Naive B cell (primary cell): ENCODE results near the gene MFAP3L. TPM values are rescaled to one million over a fixed set of nuclear protein-coding genes. Genes with fewer than 3 reads are reported as not detected.
"Not testable (repeated sequence)": the region's sequence is repeated elsewhere in the genome, so short reads cannot be mapped to it uniquely, and the experiment has no call there.

Source experiments
- ATAC-seq, 2 donors: fragments of 150-1000 bp; cut with Tn5 transposase; 2 replicates each; pipeline ENCODE4 v1.10.0; 2021; ENCODE audit warnings: low read depth in 2 of 2, mild to moderate bottlenecking in 2 of 2, moderate library complexity in 2 of 2
- DNase-seq: peaks from one replicate; pipeline ENCODE4 v3.0.0; 2022
- H3K27ac Mint-ChIP-seq, 6 donors: one replicate each; pipeline ENCODE4 v1.8.0; 2020 to 2022; ENCODE audit warnings: mild to moderate bottlenecking in 6 of 6, mixed read lengths in 6 of 6, moderate library complexity in 5 of 6, inconsistent platforms in 2 of 6
- H3K27me3 Mint-ChIP-seq, 3 donors: one replicate each; pipeline ENCODE4 v1.8.0; 2021 to 2022; ENCODE audit warnings: mixed read lengths in 3 of 3, mild to moderate bottlenecking in 1 of 3
- H3K36me3 Mint-ChIP-seq, 2 donors: one replicate each; pipeline ENCODE4 v1.8.0; 2020 to 2022; ENCODE audit warnings: mixed read lengths in 2 of 2, inconsistent platforms in 1 of 2, mild to moderate bottlenecking in 1 of 2
- H3K4me1 Mint-ChIP-seq, 3 donors: one replicate each; pipeline ENCODE4 v1.8.0; 2020 to 2022; ENCODE audit warnings: mixed read lengths in 3 of 3, inconsistent platforms in 1 of 3, mild to moderate bottlenecking in 1 of 3, moderate library complexity in 1 of 3
- H3K4me3 Mint-ChIP-seq, 8 donors: one replicate each; pipeline ENCODE4 v1.8.0; 2020 to 2022; ENCODE audit warnings: mild to moderate bottlenecking in 8 of 8, mixed read lengths in 8 of 8, moderate library complexity in 8 of 8, inconsistent platforms in 2 of 8
- H3K9me3 Mint-ChIP-seq, 7 donors: one replicate each; pipeline ENCODE4 v1.8.0; 2020 to 2022; ENCODE audit warnings: mixed read lengths in 7 of 7, mild to moderate bottlenecking in 5 of 7, inconsistent platforms in 2 of 7, moderate library complexity in 1 of 7
- polyA plus RNA-seq, 6 donors: library from polyadenylated mRNA; unstranded; fragments of 300-500 nt; fragmentation: Illumina TruSeq; gene quantifications; one replicate each; pipeline ENCODE4 v1.2.3, GENCODE V29; 2021; ENCODE audit warnings: low read depth in 6 of 6

MFAP3L gene
- polyA plus RNA-seq, 6 donors from 2014 or later: 0.47 to 1.0 (median 0.68) TPM; not detected in 2

- ATAC-seq (no peak), DNase-seq (no peak)
- peak overlapping the region in 1 of 6 donors; percentile 24 for H3K27ac Mint-ChIP-seq
- no peaks in the 10 kb centered on the region for H3K36me3 Mint-ChIP-seq
- H3K27me3 Mint-ChIP-seq: peaks cover 0 to 11% (median 7%) of the 10 kb centered on the region in 3 donors
- H3K4me1 Mint-ChIP-seq: no peaks in the 10 kb centered on the region
- peaks cover 0 to 8% (median 0%) of the 10 kb centered on the region in 7 donors for H3K9me3 Mint-ChIP-seq
- H3K4me3 Mint-ChIP-seq: no peak overlapping the region
Measured at GRCh38 chr4:169968999-169969398, 57.2 kb downstream of the MFAP3L start.

DNA sequence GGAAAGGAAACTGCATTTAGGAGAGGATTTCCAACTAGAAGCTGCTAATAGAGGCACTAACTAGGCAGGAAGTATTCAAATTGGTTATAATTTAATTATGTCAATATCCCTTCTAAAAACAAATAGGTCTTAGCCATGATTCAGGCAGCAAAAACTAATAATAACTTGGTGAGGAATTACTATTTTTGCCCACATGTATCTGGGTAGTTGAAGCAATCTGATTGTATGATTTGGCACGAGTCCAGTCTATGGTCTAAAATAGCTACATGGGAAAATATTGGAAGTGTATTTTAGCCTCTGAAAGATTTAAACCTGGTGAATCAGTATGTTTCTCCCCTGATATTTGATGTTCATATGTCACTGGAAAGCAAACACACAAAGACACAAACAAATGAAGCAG lies 62.2 kb downstream of the MFAP3L start:
- ATAC-seq (no peak), DNase-seq (no peak)
- no peaks in the 10 kb centered on the region for H3K4me1 Mint-ChIP-seq
- H3K36me3 Mint-ChIP-seq: no peaks in the 10 kb centered on the region
- no peak overlapping the region for H3K4me3 Mint-ChIP-seq
- no peak overlapping the region for H3K27ac Mint-ChIP-seq
- H3K27me3 Mint-ChIP-seq: peaks cover 0 to 6% (median 4%) of the 10 kb centered on the region in 3 donors
- H3K9me3 Mint-ChIP-seq: peaks cover 0 to 8% (median 0%) of the 10 kb centered on the region in 7 donors

DNA sequence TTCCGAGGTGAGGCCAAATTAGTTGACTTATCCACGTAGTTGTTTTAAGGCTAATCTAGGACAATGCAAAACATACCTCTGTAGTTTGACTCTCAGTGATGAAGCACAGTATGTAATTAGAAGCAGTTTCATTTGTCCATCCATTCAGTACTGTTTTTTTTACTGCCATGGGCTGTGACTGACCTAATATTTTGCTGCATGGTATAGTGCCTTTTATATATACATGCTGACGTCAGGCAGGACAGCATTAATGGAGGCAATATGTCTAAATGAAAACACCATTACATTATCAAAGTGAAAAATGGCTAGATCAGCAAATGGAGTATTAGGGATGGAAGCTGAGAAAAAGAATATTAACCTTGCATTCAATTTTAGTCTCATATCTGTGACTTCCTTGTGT lies 66.9 kb downstream of the MFAP3L start:
- Mint-ChIP-seq H3K4me3 (no peak overlapping the region), H3K36me3 (no peaks in the 10 kb centered on the region), H3K9me3 (no peaks in the 10 kb centered on the region), H3K4me1 (peaks cover 0 to 11% (median 5%) of the 10 kb centered on the region in 3 donors), H3K27me3 (no peaks in the 10 kb centered on the region), H3K27ac (no peak overlapping the region)
- ATAC-seq: no peak
- no peak for DNase-seq

- Mint-ChIP-seq H3K27me3 (no peaks in the 10 kb centered on the region), H3K9me3 (no peaks in the 10 kb centered on the region), H3K4me1 (peaks cover 0 to 17% (median 8%) of the 10 kb centered on the region in 3 donors), H3K36me3 (no peaks in the 10 kb centered on the region), H3K27ac (no peak overlapping the region), H3K4me3 (no peak overlapping the region)
- DNase-seq: no peak
- no peak for ATAC-seq
Measured at GRCh38 chr4:169958629-169959028, 67.6 kb downstream of the MFAP3L start.

DNA sequence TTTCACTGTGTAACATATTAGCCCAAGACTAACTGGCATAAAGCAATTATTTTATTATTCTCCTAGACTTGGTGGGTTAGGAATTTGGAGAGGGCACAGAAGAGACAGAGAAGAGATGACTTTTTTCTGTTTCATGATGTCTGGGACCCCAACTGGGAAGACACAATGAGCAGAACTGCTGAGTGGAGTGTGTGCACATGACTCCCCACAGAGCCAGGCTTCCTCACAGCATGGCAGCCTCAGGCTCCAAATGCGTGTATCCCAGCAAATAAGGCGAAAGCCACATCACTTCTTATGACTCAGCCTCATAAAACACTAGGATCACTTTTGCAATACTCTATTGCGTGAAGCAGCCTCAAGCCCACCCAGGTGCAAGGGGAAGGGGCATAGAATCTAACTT lies 68.4 kb downstream of the MFAP3L start:
- ATAC-seq: no peak
- H3K36me3 Mint-ChIP-seq: no peaks in the 10 kb centered on the region
- H3K27me3 Mint-ChIP-seq: no peaks in the 10 kb centered on the region
- no peak overlapping the region for H3K4me3 Mint-ChIP-seq
- H3K4me1 Mint-ChIP-seq: peaks cover 5 to 26% (median 17%) of the 10 kb centered on the region in 3 donors
- no peak overlapping the region for H3K27ac Mint-ChIP-seq
- DNase-seq: no peak
- H3K9me3 Mint-ChIP-seq: peaks cover 0 to 2% (median 0%) of the 10 kb centered on the region in 7 donors

GRCh38 chr4:169956091-169956843 lies 69.9 kb downstream of the MFAP3L start:
- Mint-ChIP-seq H3K36me3 (no peaks in the 10 kb centered on the region), H3K4me1 (peaks cover 9 to 39% (median 21%) of the 10 kb centered on the region in 3 donors), H3K4me3 (no peak overlapping the region), H3K27ac (no peak overlapping the region), H3K27me3 (no peaks in the 10 kb centered on the region), H3K9me3 (peaks cover 0 to 2% (median 0%) of the 10 kb centered on the region in 7 donors)
- DNase-seq (no peak), ATAC-seq (no peak)

GRCh38 chr4:169955521-169955920 lies 70.7 kb downstream of the MFAP3L start:
- Mint-ChIP-seq H3K27me3 (no peaks in the 10 kb centered on the region), H3K36me3 (no peaks in the 10 kb centered on the region), H3K4me3 (no peak overlapping the region), H3K4me1 (peaks cover 9 to 39% (median 21%) of the 10 kb centered on the region in 3 donors), H3K9me3 (peaks cover 0 to 2% (median 0%) of the 10 kb centered on the region in 7 donors), H3K27ac (no peak overlapping the region)
- no peak for DNase-seq
- ATAC-seq: no peak

DNA sequence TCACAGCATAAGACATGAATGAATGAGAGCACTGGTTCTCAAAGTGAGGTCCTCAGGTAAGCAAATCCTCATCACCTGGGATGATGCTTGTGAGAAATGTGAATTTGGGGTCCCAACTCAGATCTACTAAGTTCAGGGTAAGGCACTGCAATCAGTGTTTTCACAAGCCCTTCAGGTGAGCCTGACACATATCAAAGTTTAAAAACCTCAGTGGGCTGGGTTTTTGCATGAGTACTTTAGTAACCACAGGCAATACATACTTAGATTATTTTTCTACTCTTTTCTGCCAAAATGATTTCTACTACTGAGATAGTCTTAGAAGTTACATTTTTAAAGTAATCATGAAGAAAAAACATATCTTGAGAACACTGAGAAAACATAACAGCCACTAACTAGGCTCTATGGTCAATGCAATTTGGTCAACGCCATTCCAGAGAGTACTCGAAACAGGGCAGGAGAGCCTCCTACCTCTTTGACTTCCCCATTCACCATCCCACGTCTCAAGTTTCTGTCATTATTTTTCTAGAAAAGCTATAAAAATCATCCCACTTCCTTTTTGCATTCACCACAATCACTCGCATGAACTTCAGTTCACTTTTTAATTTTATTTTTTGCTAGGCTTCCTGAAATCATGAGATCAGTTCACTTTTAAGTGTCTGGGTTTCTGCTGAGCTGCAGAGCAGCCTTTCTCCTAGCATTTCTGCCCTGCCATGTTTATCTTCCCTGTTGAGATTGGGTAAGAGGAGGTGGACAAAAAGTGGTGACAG lies 73.8 kb downstream of the MFAP3L start:
- peak; percentile 21 for DNase-seq
- Mint-ChIP-seq H3K4me1 (peaks cover 9 to 39% (median 21%) of the 10 kb centered on the region in 3 donors), H3K27ac (peak overlapping the region; percentile 11 to 88 (median 59)), H3K4me3 (peak overlapping the region; percentile 37 to 84 (median 66)), H3K9me3 (peaks cover 0 to 2% (median 0%) of the 10 kb centered on the region in 7 donors), H3K27me3 (peaks cover 0 to 18% (median 0%) of the 10 kb centered on the region in 3 donors), H3K36me3 (no peaks in the 10 kb centered on the region)
- peak; percentile 47 to 67 for ATAC-seq

DNA sequence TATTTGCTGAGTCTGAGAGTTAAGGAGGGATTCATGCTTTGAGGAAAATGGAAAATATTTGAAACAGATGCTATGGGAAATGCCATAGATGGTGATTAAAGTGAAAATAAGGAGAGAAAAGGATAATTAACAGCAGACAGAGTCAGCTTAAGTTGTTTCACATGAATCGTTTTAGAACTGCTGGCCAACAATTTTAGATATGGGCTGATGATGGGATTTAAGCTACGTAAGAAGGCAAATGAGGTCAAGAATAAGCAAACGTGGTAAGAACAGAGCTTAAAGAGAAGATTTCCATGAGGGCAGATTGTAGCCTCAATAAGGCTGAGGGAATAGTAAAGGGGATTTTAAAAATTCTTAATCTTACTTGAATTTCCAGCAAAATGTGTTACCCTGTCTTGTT lies 77.9 kb downstream of the MFAP3L start:
- Mint-ChIP-seq H3K27me3 (peaks cover 0 to 18% (median 0%) of the 10 kb centered on the region in 3 donors), H3K4me1 (peaks cover 9 to 19% (median 9%) of the 10 kb centered on the region in 3 donors), H3K27ac (no peak overlapping the region), H3K36me3 (no peaks in the 10 kb centered on the region), H3K4me3 (no peak overlapping the region), H3K9me3 (peaks cover 0 to 2% (median 0%) of the 10 kb centered on the region in 7 donors)
- no peak for ATAC-seq
- no peak for DNase-seq

DNA sequence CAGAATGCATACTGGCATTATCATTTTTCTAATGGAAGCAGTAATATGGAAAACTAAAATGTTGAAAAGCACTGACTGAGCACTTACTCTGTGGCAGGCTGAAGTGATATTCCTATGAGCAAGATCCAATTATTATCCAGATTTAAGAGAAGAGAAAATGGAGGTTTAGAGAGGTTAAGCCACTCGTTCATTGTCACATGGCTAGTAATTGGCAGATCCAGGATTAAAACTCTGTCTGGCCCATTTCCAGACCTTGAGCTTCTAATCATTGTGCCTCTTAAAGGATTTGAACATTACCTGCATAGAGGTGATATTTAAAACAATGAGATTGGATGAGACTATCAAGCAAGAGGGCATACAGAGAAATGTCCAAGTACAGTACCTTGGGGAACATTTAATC lies 80.6 kb downstream of the MFAP3L start:
- no peak overlapping the region for H3K27ac Mint-ChIP-seq
- H3K36me3 Mint-ChIP-seq: no peaks in the 10 kb centered on the region
- ATAC-seq: no peak
- H3K4me3 Mint-ChIP-seq: no peak overlapping the region
- peaks cover 0 to 18% (median 0%) of the 10 kb centered on the region in 3 donors for H3K27me3 Mint-ChIP-seq
- peaks cover 0 to 2% (median 0%) of the 10 kb centered on the region in 7 donors for H3K9me3 Mint-ChIP-seq
- peaks cover 0 to 5% (median 0%) of the 10 kb centered on the region in 3 donors for H3K4me1 Mint-ChIP-seq
- no peak for DNase-seq

GRCh38 chr4:169943601-169944000 lies 82.6 kb downstream of the MFAP3L start:
- H3K4me1 Mint-ChIP-seq, H3K9me3 Mint-ChIP-seq, ATAC-seq, DNase-seq, H3K27ac Mint-ChIP-seq, H3K36me3 Mint-ChIP-seq, H3K4me3 Mint-ChIP-seq: not testable (repeated sequence)
- peaks cover 0 to 10% (median 0%) of the 10 kb centered on the region in 3 donors for H3K27me3 Mint-ChIP-seq

- DNase-seq (no peak), ATAC-seq (no peak)
- H3K27ac Mint-ChIP-seq: peak overlapping the region in 1 of 6 donors; percentile 16
- no peaks in the 10 kb centered on the region for H3K36me3 Mint-ChIP-seq
- H3K9me3 Mint-ChIP-seq: peaks cover 0 to 2% (median 0%) of the 10 kb centered on the region in 7 donors
- no peaks in the 10 kb centered on the region for H3K27me3 Mint-ChIP-seq
- H3K4me3 Mint-ChIP-seq: no peak overlapping the region
- H3K4me1 Mint-ChIP-seq: peaks cover 4 to 8% (median 5%) of the 10 kb centered on the region in 3 donors
Measured at GRCh38 chr4:169941141-169941540, 85.1 kb downstream of the MFAP3L start.

DNA sequence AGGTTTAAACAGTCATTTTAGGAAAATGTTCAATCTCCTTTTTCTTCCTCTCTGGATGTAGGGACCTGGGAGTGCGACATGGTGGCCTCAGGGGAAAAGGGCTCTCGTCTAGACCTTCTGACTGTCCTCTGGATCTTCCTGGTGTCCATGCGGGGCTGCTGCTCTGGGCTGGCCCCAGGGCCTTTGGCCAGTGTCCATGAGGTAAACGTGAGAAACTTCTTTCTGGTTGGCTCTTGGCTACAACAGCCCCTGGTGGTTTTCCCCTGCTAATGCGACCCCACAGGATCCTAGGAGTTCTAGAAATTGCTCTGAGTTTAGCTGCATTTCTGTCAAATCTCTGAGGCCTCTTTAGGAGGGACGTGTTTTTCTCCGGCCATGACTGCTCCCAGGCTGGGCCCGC lies 85.7 kb downstream of the MFAP3L start:
- no peak for DNase-seq
- Mint-ChIP-seq H3K4me1 (peaks cover 4 to 8% (median 5%) of the 10 kb centered on the region in 3 donors), H3K9me3 (peaks cover 0 to 2% (median 0%) of the 10 kb centered on the region in 7 donors), H3K27me3 (no peaks in the 10 kb centered on the region), H3K4me3 (no peak overlapping the region), H3K27ac (peak overlapping the region in 2 of 6 donors; percentile 15 to 49), H3K36me3 (no peaks in the 10 kb centered on the region)
- no peak for ATAC-seq
